ENCODE measurements around the gene DEFB131A. TPM values are rescaled to one million over a fixed set of nuclear protein-coding genes. Genes with fewer than 3 reads are reported as not detected.
"Not testable (repeated sequence)": the region's sequence is repeated elsewhere in the genome, so short reads cannot be mapped to it uniquely, and the experiment has no call there.

The DEFB131A gene, protein sequence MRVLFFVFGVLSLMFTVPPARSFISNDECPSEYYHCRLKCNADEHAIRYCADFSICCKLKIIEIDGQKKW
- not detected for polyA plus RNA-seq

DNA sequence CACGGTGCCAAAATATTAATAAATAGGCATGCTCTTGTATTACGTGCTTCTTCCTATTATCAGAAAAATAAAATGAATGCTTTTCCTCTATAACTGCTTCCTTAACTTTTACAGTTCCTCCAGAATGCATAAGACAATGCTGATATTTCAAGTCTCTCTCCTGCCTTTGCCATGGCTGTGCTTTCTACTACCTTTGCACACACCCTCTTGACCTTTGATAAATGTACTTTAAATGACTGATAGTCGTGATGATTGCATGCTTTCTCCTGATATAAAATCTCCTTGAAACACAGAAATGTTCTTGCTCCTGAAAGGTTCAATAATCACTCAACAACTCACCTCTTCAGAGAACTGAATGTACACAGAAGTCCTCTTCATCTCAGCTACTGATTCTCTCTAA, at the start of gene DEFB131A:
Gene DEFB131A (plus strand): TSS at position 301 of the 400 bp plus-strand sequence. CDS start 120 bp downstream, outside the sequence.
- 51 to 59% methylated on average over 3 of the region's 3 CpGs for WGBS, 2 donors
- H3K27ac ChIP-seq (ENCODE audit: low read depth in 2 of 2, low read length in 1 of 2); H3K4me1 ChIP-seq (ENCODE audit: control insufficient read depth in 2 of 2, insufficient read depth in 2 of 2, low read length in 1 of 2); H3K36me3 ChIP-seq (ENCODE audit: control insufficient read depth in 2 of 2, insufficient read depth in 2 of 2, low read length in 1 of 2); H3K27me3 ChIP-seq (ENCODE audit: control insufficient read depth in 1 of 2, insufficient read depth in 2 of 2, low read length in 2 of 2); H3K9me3 ChIP-seq (ENCODE audit: control insufficient read depth in 2 of 2, insufficient read depth in 1 of 2, low read depth in 1 of 2, low read length in 1 of 2); H3K4me3 ChIP-seq (ENCODE audit: low read depth in 1 of 2, low read length in 2 of 2): not testable (repeated sequence)

- not testable (repeated sequence) for H3K9me3 ChIP-seq (ENCODE audit: control insufficient read depth in 2 of 2, insufficient read depth in 1 of 2, low read depth in 1 of 2, low read length in 1 of 2); H3K27ac ChIP-seq (ENCODE audit: low read depth in 2 of 2, low read length in 1 of 2); H3K4me1 ChIP-seq (ENCODE audit: control insufficient read depth in 2 of 2, insufficient read depth in 2 of 2, low read length in 1 of 2); H3K36me3 ChIP-seq (ENCODE audit: control insufficient read depth in 2 of 2, insufficient read depth in 2 of 2, low read length in 1 of 2); H3K27me3 ChIP-seq (ENCODE audit: control insufficient read depth in 1 of 2, insufficient read depth in 2 of 2, low read length in 2 of 2); H3K4me3 ChIP-seq (ENCODE audit: low read depth in 1 of 2, low read length in 2 of 2)
- WGBS, 2 donors: 84 to 91% methylated on average over 2 of the region's 2 CpGs
These were observed 38.4 kb upstream of the DEFB131A start for GRCh38 chr4:9405774-9406173.

DNA sequence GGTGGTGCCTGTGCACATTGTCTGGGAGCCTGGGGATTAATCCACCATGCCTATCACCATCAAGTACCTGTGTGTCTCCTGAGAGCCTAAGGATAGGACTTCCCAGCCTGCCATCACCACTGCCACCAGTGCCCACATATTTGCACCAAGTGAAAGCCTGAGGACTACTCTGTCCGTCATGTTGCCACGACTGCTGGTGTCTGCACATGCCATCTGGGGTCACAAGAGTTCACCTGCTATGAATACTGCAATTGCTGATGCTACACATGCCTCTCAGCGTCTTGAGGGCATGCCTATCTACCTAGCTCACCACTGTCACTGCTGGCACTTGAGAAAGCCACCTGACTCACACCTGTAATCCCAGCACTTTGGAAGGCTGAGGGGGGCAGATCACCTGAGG, 37.7 kb upstream of the DEFB131A start:
- WGBS, 2 donors: 65 to 79% methylated on average over 3 of the region's 3 CpGs
- H3K9me3 ChIP-seq (ENCODE audit: control insufficient read depth in 2 of 2, insufficient read depth in 1 of 2, low read depth in 1 of 2, low read length in 1 of 2); H3K4me3 ChIP-seq (ENCODE audit: low read depth in 1 of 2, low read length in 2 of 2); H3K36me3 ChIP-seq (ENCODE audit: control insufficient read depth in 2 of 2, insufficient read depth in 2 of 2, low read length in 1 of 2); H3K4me1 ChIP-seq (ENCODE audit: control insufficient read depth in 2 of 2, insufficient read depth in 2 of 2, low read length in 1 of 2); H3K27me3 ChIP-seq (ENCODE audit: control insufficient read depth in 1 of 2, insufficient read depth in 2 of 2, low read length in 2 of 2); H3K27ac ChIP-seq (ENCODE audit: low read depth in 2 of 2, low read length in 1 of 2): not testable (repeated sequence)

DNA sequence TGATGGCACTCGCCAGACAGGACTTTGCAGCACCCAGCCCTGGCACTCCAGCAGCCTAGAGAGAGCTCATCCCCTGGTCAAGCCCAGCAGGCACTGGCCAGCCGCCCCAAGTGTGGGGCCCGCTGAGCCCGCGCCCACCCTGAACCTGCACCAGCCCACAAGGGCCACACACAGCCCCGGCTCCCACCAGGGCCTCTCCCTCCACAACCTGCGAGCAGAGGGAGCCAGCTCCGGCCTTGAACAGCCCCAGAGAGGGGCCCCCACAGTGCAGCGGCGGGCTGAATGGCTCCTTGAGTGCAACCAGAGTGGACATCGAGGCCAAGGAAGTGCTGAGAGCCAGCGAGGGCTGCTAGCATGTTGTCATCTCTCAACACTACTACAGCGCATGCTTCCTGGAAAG, 34.4 kb upstream of the DEFB131A start:
- no peak overlapping the region for H3K27ac ChIP-seq (ENCODE audit: low read depth in 2 of 2, low read length in 1 of 2)
- H3K9me3 ChIP-seq (ENCODE audit: control insufficient read depth in 2 of 2, insufficient read depth in 1 of 2, low read depth in 1 of 2, low read length in 1 of 2): no peaks in the 10 kb centered on the region
- WGBS, 2 donors: 86 to 89% methylated on average over 13 of the region's 13 CpGs

GRCh38 chr4:9421884-9422455, 22.2 kb upstream of the DEFB131A start:
- H3K27me3 ChIP-seq (ENCODE audit: control insufficient read depth in 1 of 2, insufficient read depth in 2 of 2, low read length in 2 of 2); H3K4me3 ChIP-seq (ENCODE audit: low read depth in 1 of 2, low read length in 2 of 2); H3K36me3 ChIP-seq (ENCODE audit: control insufficient read depth in 2 of 2, insufficient read depth in 2 of 2, low read length in 1 of 2); H3K9me3 ChIP-seq (ENCODE audit: control insufficient read depth in 2 of 2, insufficient read depth in 1 of 2, low read depth in 1 of 2, low read length in 1 of 2); H3K27ac ChIP-seq (ENCODE audit: low read depth in 2 of 2, low read length in 1 of 2); H3K4me1 ChIP-seq (ENCODE audit: control insufficient read depth in 2 of 2, insufficient read depth in 2 of 2, low read length in 1 of 2): not testable (repeated sequence)
- WGBS, 2 donors: 72 to 80% methylated on average over 6 of the region's 6 CpGs

More for the DNA sequence above, 34.4 kb upstream of the DEFB131A start:
- no peak overlapping the region for H3K4me3 ChIP-seq (ENCODE audit: low read depth in 1 of 2, low read length in 2 of 2)
- H3K4me1 ChIP-seq (ENCODE audit: control insufficient read depth in 2 of 2, insufficient read depth in 2 of 2, low read length in 1 of 2): no peaks in the 10 kb centered on the region
- H3K27me3 ChIP-seq (ENCODE audit: control insufficient read depth in 1 of 2, insufficient read depth in 2 of 2, low read length in 2 of 2): no peaks in the 10 kb centered on the region
- H3K36me3 ChIP-seq (ENCODE audit: control insufficient read depth in 2 of 2, insufficient read depth in 2 of 2, low read length in 1 of 2): no peaks in the 10 kb centered on the region

- 45 to 61% methylated on average over 1 of the region's 1 CpG for WGBS, 2 donors
- not testable (repeated sequence) for H3K4me1 ChIP-seq (ENCODE audit: control insufficient read depth in 2 of 2, insufficient read depth in 2 of 2, low read length in 1 of 2)
These were observed 18.3 kb upstream of the DEFB131A start for GRCh38 chr4:9425916-9426315.

DNA sequence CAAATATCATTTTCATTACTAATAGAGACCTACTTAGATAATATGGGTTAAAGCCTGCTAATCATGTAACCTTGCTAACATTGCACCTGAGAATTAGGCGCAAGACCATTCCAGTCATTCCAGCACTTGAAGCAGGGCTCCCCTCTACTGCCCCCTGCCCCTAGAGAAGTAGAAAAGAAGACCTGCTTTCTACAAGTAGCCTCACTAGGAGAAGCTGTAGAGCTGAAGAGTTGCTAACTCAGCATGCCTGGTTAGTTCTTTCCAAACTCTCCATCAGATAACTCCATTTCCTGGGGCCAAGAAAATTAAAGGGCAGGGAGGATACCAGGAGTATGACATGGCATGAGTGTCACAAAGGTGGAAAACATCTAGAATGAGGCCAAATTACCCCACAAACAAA, 14.2 kb upstream of the DEFB131A start:
- H3K4me1 ChIP-seq (ENCODE audit: control insufficient read depth in 2 of 2, insufficient read depth in 2 of 2, low read length in 1 of 2); H3K27me3 ChIP-seq (ENCODE audit: control insufficient read depth in 1 of 2, insufficient read depth in 2 of 2, low read length in 2 of 2); H3K27ac ChIP-seq (ENCODE audit: low read depth in 2 of 2, low read length in 1 of 2); H3K9me3 ChIP-seq (ENCODE audit: control insufficient read depth in 2 of 2, insufficient read depth in 1 of 2, low read depth in 1 of 2, low read length in 1 of 2); H3K4me3 ChIP-seq (ENCODE audit: low read depth in 1 of 2, low read length in 2 of 2); H3K36me3 ChIP-seq (ENCODE audit: control insufficient read depth in 2 of 2, insufficient read depth in 2 of 2, low read length in 1 of 2): not testable (repeated sequence)
- 45 to 71% methylated on average over 1 of the region's 1 CpG for WGBS, 2 donors

More at GRCh38 chr4:9425916-9426315, 18.3 kb upstream of the DEFB131A start:
- H3K36me3 ChIP-seq (ENCODE audit: control insufficient read depth in 2 of 2, insufficient read depth in 2 of 2, low read length in 1 of 2); H3K27ac ChIP-seq (ENCODE audit: low read depth in 2 of 2, low read length in 1 of 2); H3K9me3 ChIP-seq (ENCODE audit: control insufficient read depth in 2 of 2, insufficient read depth in 1 of 2, low read depth in 1 of 2, low read length in 1 of 2); H3K4me3 ChIP-seq (ENCODE audit: low read depth in 1 of 2, low read length in 2 of 2); H3K27me3 ChIP-seq (ENCODE audit: control insufficient read depth in 1 of 2, insufficient read depth in 2 of 2, low read length in 2 of 2): not testable (repeated sequence)

DNA sequence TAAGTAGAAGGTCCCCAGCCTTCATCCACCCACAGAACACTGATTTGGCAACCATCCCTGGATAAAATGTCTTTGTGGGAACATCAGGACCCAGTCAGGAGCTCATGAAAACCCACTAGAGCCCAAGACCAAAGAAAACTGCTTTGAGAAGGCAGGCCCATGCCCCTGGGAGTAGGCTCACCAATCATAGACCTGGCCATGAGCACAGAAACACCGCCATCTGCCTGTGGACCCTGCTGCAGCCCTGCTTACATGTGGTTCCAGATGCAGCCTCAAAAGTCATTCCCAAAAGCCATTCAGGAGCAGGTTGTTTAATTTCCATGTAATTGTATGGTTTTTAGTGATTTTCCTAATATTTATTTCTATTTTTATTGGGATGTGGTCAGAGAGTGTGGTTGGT, 10.9 kb upstream of the DEFB131A start:
- not testable (repeated sequence) for H3K4me1 ChIP-seq (ENCODE audit: control insufficient read depth in 2 of 2, insufficient read depth in 2 of 2, low read length in 1 of 2); H3K36me3 ChIP-seq (ENCODE audit: control insufficient read depth in 2 of 2, insufficient read depth in 2 of 2, low read length in 1 of 2); H3K4me3 ChIP-seq (ENCODE audit: low read depth in 1 of 2, low read length in 2 of 2); H3K27ac ChIP-seq (ENCODE audit: low read depth in 2 of 2, low read length in 1 of 2); H3K9me3 ChIP-seq (ENCODE audit: control insufficient read depth in 2 of 2, insufficient read depth in 1 of 2, low read depth in 1 of 2, low read length in 1 of 2); H3K27me3 ChIP-seq (ENCODE audit: control insufficient read depth in 1 of 2, insufficient read depth in 2 of 2, low read length in 2 of 2)
- WGBS, 2 donors: 71 to 75% methylated on average over 1 of the region's 1 CpG

GRCh38 chr4:9436728-9437127, 7.5 kb upstream of the DEFB131A start:
- H3K4me1 ChIP-seq (ENCODE audit: control insufficient read depth in 2 of 2, insufficient read depth in 2 of 2, low read length in 1 of 2); H3K27me3 ChIP-seq (ENCODE audit: control insufficient read depth in 1 of 2, insufficient read depth in 2 of 2, low read length in 2 of 2); H3K9me3 ChIP-seq (ENCODE audit: control insufficient read depth in 2 of 2, insufficient read depth in 1 of 2, low read depth in 1 of 2, low read length in 1 of 2); H3K4me3 ChIP-seq (ENCODE audit: low read depth in 1 of 2, low read length in 2 of 2); H3K27ac ChIP-seq (ENCODE audit: low read depth in 2 of 2, low read length in 1 of 2); H3K36me3 ChIP-seq (ENCODE audit: control insufficient read depth in 2 of 2, insufficient read depth in 2 of 2, low read length in 1 of 2): not testable (repeated sequence)

- not testable (repeated sequence) for H3K36me3 ChIP-seq (ENCODE audit: control insufficient read depth in 2 of 2, insufficient read depth in 2 of 2, low read length in 1 of 2); H3K27ac ChIP-seq (ENCODE audit: low read depth in 2 of 2, low read length in 1 of 2); H3K4me3 ChIP-seq (ENCODE audit: low read depth in 1 of 2, low read length in 2 of 2); H3K27me3 ChIP-seq (ENCODE audit: control insufficient read depth in 1 of 2, insufficient read depth in 2 of 2, low read length in 2 of 2); H3K9me3 ChIP-seq (ENCODE audit: control insufficient read depth in 2 of 2, insufficient read depth in 1 of 2, low read depth in 1 of 2, low read length in 1 of 2); H3K4me1 ChIP-seq (ENCODE audit: control insufficient read depth in 2 of 2, insufficient read depth in 2 of 2, low read length in 1 of 2)
- WGBS, 2 donors: 64 to 68% methylated on average over 4 of the region's 4 CpGs
These were observed 1.9 kb upstream of the DEFB131A start for GRCh38 chr4:9442355-9442754.

Measured in esophagus (tissue), 2 donors.